RWPE2 (cell line): ENCODE results near the gene BAHCC1.
A peak's percentile ranks its signal among the peaks of the same experiment; 100 is the strongest.

Experiments used
- ATAC-seq: fragments of 200-7000 bp; cut with Tn5 transposase; 3 replicates; pipeline ENCODE4 v1.9.1; 2021; ENCODE audit warnings: low read depth
- DNase-seq: peaks from one replicate; pipeline ENCODE4 v3.0.0-alpha.2; 2020; ENCODE audit warnings: low spot score
- H3K27ac ChIP-seq: fragments of 450-650 bp; 2 replicates; pipeline ENCODE4 v1.5.1; 2017; ENCODE audit warnings: mild to moderate bottlenecking; ENCODE audit not compliant: poor library complexity, severe bottlenecking
- H3K27me3 ChIP-seq: fragments of 250-450 bp; sonication (Bioruptor Pico); 2 replicates; pipeline ENCODE4 v1.5.1; 2021; ENCODE audit warnings: mild to moderate bottlenecking, moderate library complexity; ENCODE audit not compliant: insufficient read depth, poor library complexity, severe bottlenecking
- H3K36me3 ChIP-seq: fragments of 250-450 bp; sonication (Bioruptor Pico); 2 replicates; pipeline ENCODE4 v1.5.1; 2020; ENCODE audit warnings: low read depth, mild to moderate bottlenecking, moderate library complexity
- H3K4me1 ChIP-seq: fragments of 250-450 bp; sonication (Bioruptor Pico); 2 replicates; pipeline ENCODE4 v1.5.1; 2021; ENCODE audit warnings: mild to moderate bottlenecking, moderate library complexity; ENCODE audit not compliant: insufficient read depth, poor library complexity, severe bottlenecking
- H3K4me3 ChIP-seq: fragments of 250-450 bp; sonication (Bioruptor Pico); 2 replicates; pipeline ENCODE4 v1.5.1; 2021; ENCODE audit warnings: mild to moderate bottlenecking, moderate library complexity; ENCODE audit not compliant: severe bottlenecking
- H3K9me3 ChIP-seq: fragments of 250-450 bp; sonication (Bioruptor Pico); 2 replicates; pipeline ENCODE4 v1.5.1; 2021; ENCODE audit warnings: mild to moderate bottlenecking, moderate library complexity; ENCODE audit not compliant: severe bottlenecking
- CTCF ChIP-seq: fragments of 450-650 bp; IDR thresholded peaks from one replicate; pipeline ENCODE4 v1.5.1; 2017; ENCODE audit warnings: mild to moderate bottlenecking, moderate library complexity; ENCODE audit not compliant: poor library complexity, severe bottlenecking

BAHCC1 gene

DNA sequence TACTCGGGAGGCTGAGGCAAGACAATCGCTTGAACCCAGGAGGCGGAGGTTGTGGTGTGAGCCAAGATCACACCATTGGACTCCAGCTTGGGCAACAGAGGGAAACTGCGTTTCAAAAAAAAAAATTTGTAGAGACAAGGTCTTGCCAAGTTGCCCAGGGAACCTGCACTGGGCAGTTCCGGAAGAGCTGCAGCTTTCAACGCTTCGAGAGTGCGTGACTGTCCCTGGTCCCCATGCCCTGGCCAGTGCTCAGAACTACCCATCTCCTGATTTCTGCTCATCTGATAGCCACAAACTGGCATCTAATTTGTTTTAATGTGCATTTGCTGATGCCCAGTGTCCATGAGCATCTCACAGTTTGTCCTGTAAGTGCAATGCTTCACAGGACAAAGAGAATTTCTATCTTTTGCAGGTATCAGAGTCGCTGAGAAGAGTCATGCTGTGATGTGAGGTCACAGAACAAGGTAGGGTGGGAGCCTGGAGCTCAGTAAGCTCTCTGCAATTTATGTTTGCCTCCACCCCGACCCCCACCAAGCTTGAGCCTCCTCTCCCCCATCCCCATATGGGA, 113.5 kb downstream of the BAHCC1 start:
- ATAC-seq (peak; percentile 15), DNase-seq (peak; percentile 51)
- Histone ChIP-seq H3K27me3 (no peaks in the 10 kb centered on the region), H3K27ac (peak overlapping the region; percentile 97), H3K4me3 (no peak overlapping the region), H3K4me1 (no peaks in the 10 kb centered on the region), H3K9me3 (no peaks in the 10 kb centered on the region), H3K36me3 (peaks cover 36% of the 10 kb centered on the region)
- TF ChIP-seq CTCF: no peak

GRCh38 chr17:81509207-81509971, 114.1 kb downstream of the BAHCC1 start:
- peaks cover 36% of the 10 kb centered on the region for H3K36me3 ChIP-seq
- H3K4me3 ChIP-seq: peak overlapping the region; percentile 66
- ATAC-seq: peak; percentile 3
- no peak for TF ChIP-seq CTCF
- H3K27me3 ChIP-seq: no peaks in the 10 kb centered on the region
- H3K27ac ChIP-seq: peak overlapping the region; percentile 97
- no peaks in the 10 kb centered on the region for H3K9me3 ChIP-seq
- DNase-seq: no peak
- H3K4me1 ChIP-seq: no peaks in the 10 kb centered on the region

DNA sequence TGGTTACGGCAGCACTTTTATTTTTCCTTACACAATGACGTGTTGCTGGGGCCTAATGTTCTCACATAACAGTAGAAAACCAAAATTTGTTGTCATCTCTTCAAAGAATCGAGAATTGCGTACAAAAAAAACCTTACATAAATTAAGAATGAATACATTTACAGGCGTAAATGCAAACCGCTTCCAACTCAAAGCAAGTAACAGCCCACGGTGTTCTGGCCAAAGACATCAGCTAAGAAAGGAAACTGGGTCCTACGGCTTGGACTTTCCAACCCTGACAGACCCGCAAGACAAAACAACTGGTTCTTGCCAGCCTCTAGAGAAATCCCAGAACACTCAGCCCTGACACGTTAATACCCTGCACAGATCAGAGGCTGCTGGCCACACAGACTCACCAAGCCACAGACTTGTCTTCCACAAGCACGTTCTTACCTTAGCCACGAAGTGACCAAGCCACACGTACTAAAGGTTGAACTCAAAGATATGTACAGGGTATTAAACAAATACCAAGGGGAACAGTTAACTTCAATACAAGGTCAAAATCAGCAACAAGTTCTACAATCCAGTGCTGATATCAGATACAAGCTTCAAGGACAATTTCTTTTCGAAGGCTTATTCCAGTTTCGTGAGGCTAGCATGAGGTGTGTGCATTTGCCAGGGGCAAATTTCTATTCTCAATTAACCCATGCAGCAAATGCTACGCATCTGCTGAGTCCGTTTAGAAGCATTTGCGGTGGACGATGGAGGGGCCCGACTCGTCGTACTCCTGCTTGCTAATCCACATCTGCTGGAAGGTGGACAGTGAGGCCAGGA, 114.9 kb downstream of the BAHCC1 start:
- Histone ChIP-seq H3K36me3 (peaks cover 36% of the 10 kb centered on the region), H3K9me3 (no peaks in the 10 kb centered on the region), H3K4me1 (no peaks in the 10 kb centered on the region), H3K4me3 (peak overlapping the region; percentile 66), H3K27ac (peak overlapping the region; percentile 97), H3K27me3 (no peaks in the 10 kb centered on the region)
- ATAC-seq: no peak
- no peak for TF ChIP-seq CTCF
- DNase-seq: no peak

- ATAC-seq (no peak), DNase-seq (peak; percentile 71)
- H3K4me1 ChIP-seq: peaks cover 3% of the 10 kb centered on the region
- H3K27ac ChIP-seq: peak overlapping the region; percentile 97
- peak overlapping the region; percentile 66 for H3K4me3 ChIP-seq
- no peaks in the 10 kb centered on the region for H3K9me3 ChIP-seq
- H3K36me3 ChIP-seq: peaks cover 36% of the 10 kb centered on the region
- H3K27me3 ChIP-seq: no peaks in the 10 kb centered on the region
- TF ChIP-seq CTCF: no peak
Measured at GRCh38 chr17:81510785-81511553, 115.7 kb downstream of the BAHCC1 start.
